Heart left ventricle (tissue), 16 donors: ENCODE results near the gene RNF114. TPM values are rescaled to one million over a fixed set of nuclear protein-coding genes. Genes with fewer than 3 reads are reported as not detected.

Source experiments
- ATAC-seq, 4 donors: fragments of 200-7000 bp; cut with Tn5 transposase; one replicate each; pipeline ENCODE4 v1.9.1; 2020 to 2022; ENCODE audit warnings: moderate library complexity in 4 of 4, mild to moderate bottlenecking in 3 of 4, moderate number of reproducible peaks in 1 of 4
- DNase-seq, 5 donors: peaks; one replicate each; pipeline ENCODE4 v3.0.0-alpha.2; 2020
- H3K27ac ChIP-seq, 12 donors: fragments of 200-600 bp; sonication (generic) in 4 of 12; one replicate each; pipeline versions ENCODE4 v1.5.0 to v1.8.0; 2016 to 2022; ENCODE audit warnings: mild to moderate bottlenecking in 2 of 12
- H3K27me3 ChIP-seq, 9 donors: fragments of 200-600 bp; sonication (generic) in 2 of 9; one replicate each; pipeline versions ENCODE4 v1.5.1 to v1.8.0; 2016 to 2022; ENCODE audit warnings: mild to moderate bottlenecking in 3 of 9
- H3K36me3 ChIP-seq, 9 donors: fragments of 200-600 bp; sonication (generic) in 2 of 9; one replicate each; pipeline versions ENCODE4 v1.5.0 to v1.8.0; 2018 to 2022; ENCODE audit warnings: mild to moderate bottlenecking in 2 of 9
- H3K4me1 ChIP-seq, 12 donors: fragments of 200-600 bp; sonication (generic) in 4 of 12; one replicate each; pipeline versions ENCODE4 v1.5.0 to v1.8.0; 2016 to 2022; ENCODE audit warnings: mild to moderate bottlenecking in 3 of 12
- H3K4me3 ChIP-seq, 12 donors: fragments of 200-600 bp; sonication (generic) in 4 of 12; one replicate each; pipeline versions ENCODE4 v1.5.0 to v1.8.0; 2017 to 2022; ENCODE audit warnings: mild to moderate bottlenecking in 9 of 12, moderate library complexity in 4 of 12
- H3K9me3 ChIP-seq, 12 donors: fragments of 200-600 bp; sonication (generic) in 4 of 12; one replicate each; pipeline versions ENCODE4 v1.5.0 to v1.8.0; 2016 to 2022; ENCODE audit warnings: mild to moderate bottlenecking in 1 of 12
- POLR2A ChIP-seq, 2 donors: fragments of 450-650 bp; IDR thresholded peaks; one replicate each; pipeline ENCODE4 v1.6.1; 2017; ENCODE audit warnings: antibody characterized with exemption in 2 of 2, mild to moderate bottlenecking in 2 of 2, moderate library complexity in 2 of 2
- WGBS, 4 donors: extraction: QIAGEN DNeasy Blood & Tissue Kit in 2 of 4; methylation state at CpG; one replicate each; pipeline versions ENCODE4 v1.1.5 to v1.1.7; 2013 to 2018; 5-methylcytosine and 5-hydroxymethylcytosine counted together
- intact Hi-C, 10 donors: fragments of 100-400 bp; cut with DNase I; formaldehyde crosslinking; loops; one replicate each; pipeline versions ENCODE4 v1.11.1 to v1.14.2; 2022
- polyA plus RNA-seq, 2 donors: library from polyadenylated mRNA; stranded (reverse); fragments of 200-250 nt; gene quantifications; one replicate each; pipeline ENCODE4 v1.2.3, GENCODE V29; 2013
- total RNA-seq, 9 donors: library from RNA; depleted of rRNA in 2 of 9; stranded (reverse); fragments of >200 nt in 2 of 9; fragmentation: NEBNext Ultra II Directional in 3 of 9; extraction: Animal tissue kit (Norgen Biotek cat#: 25700) in 3 of 9; gene quantifications; one replicate each; pipeline versions ENCODE4 v1.1.0 to v1.2.4, GENCODE V29; 2016 to 2023
- TF ChIP-seq, protein P1 (sequence below), 12 donors: fragments of 200-600 bp; sonication (generic) in 4 of 12; IDR thresholded peaks; one replicate each; pipeline versions ENCODE4 v1.5.0 to v1.8.0; 2018 to 2022; ENCODE audit warnings: antibody characterized with exemption in 12 of 12, mild to moderate bottlenecking in 5 of 12
- donor health status: ischemic (EF 13 %, LVEDD 7.1; RV severe dilation, severe dysfunction).
- donor health status: healthy with polysubstance abuse.
- donor health status: DM: no; HTN: yes; CAD: no.
- donor health status: DM: no; HTN: no; CAD: no.
- donor health status: ischemic (EF 25% LVEDD 6.9; RV normal size, moderate dysfunction).
- donor health status: ischemic (EF 25% LVEDD 5.7; RV mildly dilated, moderate dysfunction).
- donor health status: healthy.
- donor health status: DM: yes; HTN: yes; CAD: no.
- donor health status: ischemic (EF 35%, LVEDD 5.7; RV mildly dilated, moderate dysfunction).
- donor health status: nonischemic (EF 11% LVEDD 7.7; RV severe dilation, severe dysfunction).
- donor health status: DM: yes; HTN: yes; CAD: no.
- donor health status: PGD.
- donor health status: ischemic (EF 29% LVEDD 5.4; RV normal size, mild dysfunction).
- donor health status: nonischemic (EF 23%, LVEDD 6.1; RV moderate dilation, normal function).

Gene RNF114
- total and polyA plus RNA-seq, 11 donors: 36.5 to 128 (median 50.0) TPM

DNA sequence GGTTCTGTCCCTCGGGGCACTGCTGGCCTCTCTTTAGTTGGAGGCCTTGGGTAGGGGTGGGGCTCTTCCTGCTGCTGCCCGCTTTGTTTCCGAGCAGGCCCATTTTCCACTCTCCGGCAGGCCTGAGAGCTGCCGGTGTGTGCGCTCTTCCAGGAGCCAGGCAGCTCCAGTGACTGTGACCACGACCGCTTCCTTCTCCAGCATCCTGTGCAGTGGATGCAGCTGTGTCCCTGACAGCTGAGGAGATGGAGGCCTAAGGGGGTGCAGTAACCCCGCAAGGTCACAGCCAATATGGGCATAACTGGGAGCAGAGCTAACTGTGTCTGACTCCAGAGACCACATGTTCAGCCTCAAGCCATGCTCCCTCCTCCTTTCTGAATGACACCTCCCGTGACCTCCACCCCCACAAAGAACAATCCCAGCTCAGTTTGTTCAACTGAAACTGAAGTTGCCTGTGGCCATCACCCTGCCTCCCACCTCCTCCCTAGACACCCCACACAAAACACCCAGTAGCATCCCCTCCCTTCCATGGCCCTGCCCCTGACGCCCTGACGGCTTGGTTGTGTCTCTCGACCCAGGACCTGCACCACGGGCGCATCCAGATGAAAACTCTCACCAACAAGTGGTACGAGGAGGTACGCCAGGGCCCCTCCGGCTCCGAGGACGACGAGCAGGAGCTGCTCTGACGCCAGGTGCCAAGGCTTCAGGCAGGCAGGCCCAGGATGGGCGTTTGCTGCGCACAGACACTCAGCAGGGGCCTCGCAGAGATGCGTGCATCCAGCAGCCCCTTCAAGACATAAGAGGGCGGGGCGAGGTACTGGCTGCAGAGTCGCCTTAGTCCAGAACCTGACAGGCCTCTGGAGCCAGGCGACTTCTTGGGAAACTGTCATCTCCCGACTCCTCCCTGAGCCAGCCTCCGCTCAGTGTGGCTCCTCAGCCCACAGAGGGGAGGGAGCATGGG, 48.7 kb upstream of the RNF114 start:
- peak in 3 of 4 donors; percentile 15 to 53 (median 23) for ATAC-seq
- H3K36me3 ChIP-seq: peaks cover 0 to 52% (median 33%) of the 10 kb centered on the region in 9 donors
- peak overlapping the region; percentile 6 to 79 (median 60) for H3K27ac ChIP-seq
- DNase-seq: peak in 2 of 5 donors; percentile 43 to 58
- TF ChIP-seq, protein P1, sequence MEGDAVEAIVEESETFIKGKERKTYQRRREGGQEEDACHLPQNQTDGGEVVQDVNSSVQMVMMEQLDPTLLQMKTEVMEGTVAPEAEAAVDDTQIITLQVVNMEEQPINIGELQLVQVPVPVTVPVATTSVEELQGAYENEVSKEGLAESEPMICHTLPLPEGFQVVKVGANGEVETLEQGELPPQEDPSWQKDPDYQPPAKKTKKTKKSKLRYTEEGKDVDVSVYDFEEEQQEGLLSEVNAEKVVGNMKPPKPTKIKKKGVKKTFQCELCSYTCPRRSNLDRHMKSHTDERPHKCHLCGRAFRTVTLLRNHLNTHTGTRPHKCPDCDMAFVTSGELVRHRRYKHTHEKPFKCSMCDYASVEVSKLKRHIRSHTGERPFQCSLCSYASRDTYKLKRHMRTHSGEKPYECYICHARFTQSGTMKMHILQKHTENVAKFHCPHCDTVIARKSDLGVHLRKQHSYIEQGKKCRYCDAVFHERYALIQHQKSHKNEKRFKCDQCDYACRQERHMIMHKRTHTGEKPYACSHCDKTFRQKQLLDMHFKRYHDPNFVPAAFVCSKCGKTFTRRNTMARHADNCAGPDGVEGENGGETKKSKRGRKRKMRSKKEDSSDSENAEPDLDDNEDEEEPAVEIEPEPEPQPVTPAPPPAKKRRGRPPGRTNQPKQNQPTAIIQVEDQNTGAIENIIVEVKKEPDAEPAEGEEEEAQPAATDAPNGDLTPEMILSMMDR (IDR thresholded peaks at IDR 0.05): no peak
- TF ChIP-seq POLR2A (IDR thresholded peaks at IDR 0.05): no peak
- intact Hi-C loops: loop anchor here in 7 of 10 donors (1.0 to 5.0 kb wide), 3 partner anchors 275 to 277 kb away; no protein-coding TSS in a partner anchor
- no peak overlapping the region for H3K4me3 ChIP-seq
- no peaks in the 10 kb centered on the region for H3K9me3 ChIP-seq
- WGBS, 4 donors: 71 to 81% (median 77%) methylated on average over 23 to 32 of the region's 32 CpGs
- H3K4me1 ChIP-seq: peaks cover 0 to 60% (median 39%) of the 10 kb centered on the region in 12 donors
- no peaks in the 10 kb centered on the region for H3K27me3 ChIP-seq

DNA sequence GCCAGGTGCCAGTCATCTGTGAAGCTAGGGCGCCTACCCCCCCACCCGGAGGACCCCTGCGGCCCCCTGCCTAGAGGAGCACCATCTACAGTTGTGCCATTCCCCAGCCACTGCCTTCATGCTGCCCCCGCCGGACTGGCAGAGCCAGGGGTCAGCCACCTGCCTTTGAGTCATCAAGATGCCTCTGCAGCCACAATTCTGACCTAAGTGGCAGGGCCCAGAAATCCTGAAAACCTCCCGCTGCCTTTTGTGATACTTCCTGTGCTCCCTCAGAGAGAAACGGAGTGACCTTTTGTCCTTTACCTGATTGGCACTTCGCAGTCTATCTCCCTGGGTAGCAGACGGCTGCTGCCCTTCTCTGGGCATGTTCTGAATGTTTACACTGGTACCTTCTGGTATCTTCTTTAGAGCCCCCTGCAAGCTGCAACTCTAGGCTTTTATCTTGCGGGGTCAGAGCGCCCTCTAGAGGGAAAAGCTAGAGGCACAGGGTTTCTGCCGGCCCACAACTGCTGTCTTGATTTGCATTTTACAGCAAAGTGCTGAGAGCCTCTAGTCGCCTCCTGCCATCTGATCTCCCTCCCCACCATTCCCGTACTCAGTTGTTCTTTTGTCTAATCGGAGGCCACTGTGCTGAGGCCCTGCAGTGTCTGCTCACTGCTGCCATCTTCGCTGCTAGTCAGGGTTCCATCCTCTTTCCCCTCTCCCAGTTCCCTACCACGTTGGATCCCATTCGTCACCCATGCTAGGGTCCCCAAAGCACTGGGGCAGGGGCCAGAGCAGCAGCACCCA, 47.8 kb upstream of the RNF114 start:
- Histone ChIP-seq H3K9me3 (no peaks in the 10 kb centered on the region), H3K4me3 (no peak overlapping the region), H3K27me3 (no peaks in the 10 kb centered on the region), H3K27ac (peak overlapping the region in 11 of 12 donors; percentile 35 to 79 (median 59)), H3K4me1 (peaks cover 0 to 69% (median 48%) of the 10 kb centered on the region in 12 donors), H3K36me3 (peaks cover 0 to 47% (median 28%) of the 10 kb centered on the region in 9 donors)
- DNase-seq: peak in 1 of 5 donors; percentile 65
- 53 to 68% (median 65%) methylated on average over 16 to 18 of the region's 18 CpGs for WGBS, 4 donors
- ATAC-seq: peak in 2 of 4 donors; percentile 8 to 9
- TF ChIP-seq, protein P1 (IDR thresholded peaks at IDR 0.05): peak; percentile 63 to 79 (median 74)
- TF ChIP-seq POLR2A (IDR thresholded peaks at IDR 0.05): no peak
- intact Hi-C loops: loop anchor here in 6 of 10 donors (1.0 to 5.0 kb wide), 3 partner anchors 276 to 278 kb away; no protein-coding TSS in a partner anchor

DNA sequence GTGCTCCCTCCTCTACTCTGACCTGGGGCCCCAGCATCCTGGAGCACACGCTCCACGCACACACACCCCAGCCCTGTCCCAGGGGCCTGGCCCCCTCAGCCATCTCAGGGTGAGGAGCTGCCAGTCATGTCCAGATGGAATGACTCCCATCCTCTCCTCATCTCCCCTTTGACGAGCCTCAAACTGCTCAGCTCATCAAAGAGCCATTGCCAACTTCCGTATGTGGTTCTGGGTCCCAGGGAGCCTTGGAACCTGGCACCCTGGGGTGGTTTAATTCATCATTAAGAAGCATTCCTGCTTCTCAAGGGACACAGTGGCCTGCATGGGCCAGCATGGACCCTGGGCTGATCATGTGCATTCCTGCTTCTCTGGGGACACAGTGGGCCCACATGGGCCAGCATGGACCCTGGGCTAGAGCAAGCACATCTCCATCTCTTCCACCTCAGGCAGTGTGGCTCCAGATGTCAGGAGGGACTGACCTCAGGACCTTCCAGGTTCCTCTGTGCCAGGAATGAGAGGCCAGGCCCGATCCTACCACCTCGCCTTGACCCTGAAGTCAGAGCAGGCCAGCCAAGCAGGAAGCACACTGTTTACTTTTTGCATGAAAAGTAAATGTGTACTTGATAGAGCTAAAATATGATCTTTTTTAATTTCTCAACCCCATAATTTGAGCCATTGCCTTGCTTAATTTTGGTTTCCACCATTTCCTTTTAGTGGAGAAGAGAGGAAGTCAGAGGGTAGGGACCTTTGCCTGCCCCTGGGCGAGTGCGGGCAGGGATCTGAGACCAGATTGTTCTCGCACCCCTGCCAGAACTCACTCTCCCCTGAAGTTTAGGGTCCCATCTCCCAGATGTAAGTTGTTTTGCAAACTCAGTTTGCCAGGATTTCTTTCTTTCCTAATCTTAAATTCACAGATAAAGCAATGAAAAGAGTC, 46.9 kb upstream of the RNF114 start:
- no peak for TF ChIP-seq POLR2A (IDR thresholded peaks at IDR 0.05)
- TF ChIP-seq, protein P1 (IDR thresholded peaks at IDR 0.05): no peak
- Histone ChIP-seq H3K36me3 (peaks cover 0 to 41% (median 22%) of the 10 kb centered on the region in 9 donors), H3K9me3 (no peaks in the 10 kb centered on the region), H3K27me3 (no peaks in the 10 kb centered on the region), H3K4me3 (no peak overlapping the region), H3K4me1 (peaks cover 0 to 77% (median 56%) of the 10 kb centered on the region in 12 donors), H3K27ac (peak overlapping the region in 6 of 12 donors; percentile 14 to 75 (median 55))
- peak in 1 of 5 donors; percentile 22 for DNase-seq
- WGBS, 4 donors: 78 to 81% (median 79%) methylated on average over 9 of the region's 9 CpGs
- no peak for ATAC-seq
- intact Hi-C loops: loop anchor here in 5 of 10 donors (2.0 to 5.0 kb wide), 2 partner anchors 277 to 278 kb away; no protein-coding TSS in a partner anchor
